Thyroid gland (tissue), 4 donors: ENCODE measurements around the gene BTBD9. TPM values are rescaled to one million over a fixed set of nuclear protein-coding genes. Genes with fewer than 3 reads are reported as not detected.

Source experiments
- DNase-seq, 2 donors: peaks; one replicate each; pipeline ENCODE4 v3.0.0-alpha.2; 2019
- H3K27ac ChIP-seq, 3 donors: fragments of 200-600 bp; sonication (generic); 1 replicate in 2 of 3; 2 replicates in 1 of 3; pipeline ENCODE4 v1.5.1; 2016 to 2019; ENCODE audit warnings: mild to moderate bottlenecking in 1 of 3, moderate library complexity in 1 of 3
- H3K27me3 ChIP-seq: fragments of 200-600 bp; sonication (generic); one replicate; pipeline ENCODE4 v1.5.1; 2019
- H3K36me3 ChIP-seq, 2 donors: fragments of 200-600 bp; sonication (generic); one replicate each; pipeline ENCODE4 v1.5.1; 2016 to 2019
- H3K4me1 ChIP-seq, 2 donors: fragments of 200-600 bp; sonication (generic); one replicate each; pipeline ENCODE4 v1.5.1; 2017 to 2019
- H3K4me3 ChIP-seq, 3 donors: fragments of 200-600 bp; sonication (generic); replicated peaks in 1 of 3; 1 replicate in 2 of 3; 2 replicates in 1 of 3; pipeline ENCODE4 v1.5.1; 2016; ENCODE audit warnings: mild to moderate bottlenecking in 1 of 3
- H3K9me3 ChIP-seq: fragments of 200-600 bp; sonication (generic); one replicate; pipeline ENCODE4 v1.5.1; 2017
- POLR2A ChIP-seq, 2 donors: fragments of 450-650 bp; IDR thresholded peaks; one replicate each; pipeline ENCODE4 v1.6.1; 2017; ENCODE audit warnings: antibody characterized with exemption in 2 of 2, mild to moderate bottlenecking in 2 of 2, moderate library complexity in 1 of 2
- WGBS, 2 donors: methylation state at CpG; one replicate each; pipeline ENCODE4 v1.1.5; 2017; 5-methylcytosine and 5-hydroxymethylcytosine counted together
- intact Hi-C: fragments of 100-400 bp; cut with DNase I; formaldehyde crosslinking; loops from one replicate; pipeline ENCODE4 v1.15.1; 2023
- total RNA-seq, 4 donors: library from RNA; depleted of rRNA; stranded (reverse); fragments of >200 nt; gene quantifications; one replicate each; pipeline ENCODE4 v1.2.3, GENCODE V29; 2016
- TF ChIP-seq, protein P1 (sequence below), 6 experiments: fragments of 200-600 bp in 3 of 6; fragments of 450-650 bp in 3 of 6; sonication (generic) in 3 of 6; IDR thresholded peaks; one replicate each; pipeline ENCODE4 v1.5.1; 2016 to 2019; ENCODE audit warnings: antibody characterized with exemption in 6 of 6, mild to moderate bottlenecking in 2 of 6, inconsistent platforms in 1 of 6, moderate library complexity in 1 of 6

Gene BTBD9
- total RNA-seq, 4 donors from 2014 or later: 17.3 to 32.0 (median 27.4) TPM

DNA sequence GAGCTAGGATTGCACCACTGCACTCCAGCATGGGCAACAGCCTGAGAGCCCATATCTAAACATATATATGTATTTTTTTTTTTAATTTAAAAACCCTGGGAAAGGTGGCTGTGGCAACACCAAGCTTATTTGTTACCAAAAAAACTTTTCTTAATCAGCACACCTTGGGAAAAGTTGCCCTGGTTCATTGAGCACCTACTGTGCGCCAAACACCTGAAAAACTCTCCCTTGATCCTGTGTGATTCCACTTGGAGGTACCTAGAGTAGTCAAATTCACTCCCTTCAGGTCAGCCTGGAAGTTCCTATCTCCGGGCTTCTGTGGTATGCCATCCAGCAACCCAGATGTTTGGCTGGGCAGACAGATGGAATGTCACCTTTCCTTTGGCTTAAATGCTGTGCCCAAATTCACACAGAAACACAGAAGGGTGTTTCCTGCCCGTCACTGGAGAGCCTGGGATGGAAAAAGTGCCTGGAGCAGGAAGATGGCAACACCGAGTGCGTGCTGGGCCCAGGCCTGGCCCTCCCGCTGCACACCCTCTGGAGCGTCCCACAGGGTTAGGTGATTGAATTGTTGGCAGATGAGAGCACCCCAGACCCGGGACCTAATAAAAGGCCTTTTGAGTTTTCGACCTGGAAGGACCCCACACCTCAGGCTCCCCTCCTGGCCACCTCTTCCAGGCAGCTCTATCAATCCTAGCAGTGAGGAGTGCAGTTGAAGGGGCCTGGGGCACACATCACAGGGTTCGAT lies 482.7 kb downstream of the BTBD9 start:
- Histone ChIP-seq H3K4me3 (no peak overlapping the region), H3K27me3 (no peaks in the 10 kb centered on the region), H3K4me1 (no peaks in the 10 kb centered on the region), H3K27ac (no peak overlapping the region), H3K9me3 (no peaks in the 10 kb centered on the region), H3K36me3 (peaks cover 0 to 4% of the 10 kb centered on the region in 2 donors)
- 95 to 99% methylated on average over 9 to 10 of the region's 10 CpGs for WGBS, 2 donors
- no peak for DNase-seq
- intact Hi-C loops: no loop called here
- TF ChIP-seq POLR2A (IDR thresholded peaks at IDR 0.05): no peak
- TF ChIP-seq, protein P1, sequence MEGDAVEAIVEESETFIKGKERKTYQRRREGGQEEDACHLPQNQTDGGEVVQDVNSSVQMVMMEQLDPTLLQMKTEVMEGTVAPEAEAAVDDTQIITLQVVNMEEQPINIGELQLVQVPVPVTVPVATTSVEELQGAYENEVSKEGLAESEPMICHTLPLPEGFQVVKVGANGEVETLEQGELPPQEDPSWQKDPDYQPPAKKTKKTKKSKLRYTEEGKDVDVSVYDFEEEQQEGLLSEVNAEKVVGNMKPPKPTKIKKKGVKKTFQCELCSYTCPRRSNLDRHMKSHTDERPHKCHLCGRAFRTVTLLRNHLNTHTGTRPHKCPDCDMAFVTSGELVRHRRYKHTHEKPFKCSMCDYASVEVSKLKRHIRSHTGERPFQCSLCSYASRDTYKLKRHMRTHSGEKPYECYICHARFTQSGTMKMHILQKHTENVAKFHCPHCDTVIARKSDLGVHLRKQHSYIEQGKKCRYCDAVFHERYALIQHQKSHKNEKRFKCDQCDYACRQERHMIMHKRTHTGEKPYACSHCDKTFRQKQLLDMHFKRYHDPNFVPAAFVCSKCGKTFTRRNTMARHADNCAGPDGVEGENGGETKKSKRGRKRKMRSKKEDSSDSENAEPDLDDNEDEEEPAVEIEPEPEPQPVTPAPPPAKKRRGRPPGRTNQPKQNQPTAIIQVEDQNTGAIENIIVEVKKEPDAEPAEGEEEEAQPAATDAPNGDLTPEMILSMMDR (IDR thresholded peaks at IDR 0.05): no peak

DNA sequence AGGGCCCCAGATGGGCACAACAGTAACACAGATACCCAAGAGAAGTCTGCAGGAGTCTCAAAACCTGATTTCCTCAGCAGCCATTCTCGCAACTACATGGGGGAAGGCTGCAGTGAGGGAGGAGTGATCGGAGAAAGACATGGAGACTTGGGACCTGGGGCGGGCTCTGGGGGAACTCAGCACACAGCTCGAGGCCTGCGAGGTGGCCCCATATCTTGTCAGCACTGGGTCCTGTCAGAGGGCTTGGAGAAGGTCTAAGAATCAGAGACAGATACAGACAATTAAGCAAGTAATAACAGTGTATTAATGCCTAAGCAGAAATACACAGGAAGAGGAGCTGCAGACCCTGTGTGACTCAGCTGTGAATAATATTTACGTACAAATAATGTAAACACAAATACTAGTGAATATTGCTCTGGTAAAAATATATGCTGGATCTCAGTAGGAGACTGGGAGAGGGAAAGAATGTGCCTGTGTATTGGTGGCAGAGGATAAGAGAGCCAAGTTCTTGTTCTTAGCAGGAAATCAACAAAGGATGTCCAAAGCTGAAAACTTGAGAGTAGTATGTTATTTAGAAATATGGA lies 484.0 kb downstream of the BTBD9 start:
- TF ChIP-seq POLR2A (IDR thresholded peaks at IDR 0.05): no peak
- TF ChIP-seq, protein P1 (IDR thresholded peaks at IDR 0.05): no peak
- intact Hi-C loops: no loop called here
- Histone ChIP-seq H3K36me3 (peaks cover 0 to 4% of the 10 kb centered on the region in 2 donors), H3K4me3 (no peak overlapping the region), H3K9me3 (no peaks in the 10 kb centered on the region), H3K4me1 (no peaks in the 10 kb centered on the region), H3K27me3 (no peaks in the 10 kb centered on the region), H3K27ac (no peak overlapping the region)
- WGBS, 2 donors: 89 to 93% methylated on average over 6 of the region's 6 CpGs
- DNase-seq: no peak

DNA sequence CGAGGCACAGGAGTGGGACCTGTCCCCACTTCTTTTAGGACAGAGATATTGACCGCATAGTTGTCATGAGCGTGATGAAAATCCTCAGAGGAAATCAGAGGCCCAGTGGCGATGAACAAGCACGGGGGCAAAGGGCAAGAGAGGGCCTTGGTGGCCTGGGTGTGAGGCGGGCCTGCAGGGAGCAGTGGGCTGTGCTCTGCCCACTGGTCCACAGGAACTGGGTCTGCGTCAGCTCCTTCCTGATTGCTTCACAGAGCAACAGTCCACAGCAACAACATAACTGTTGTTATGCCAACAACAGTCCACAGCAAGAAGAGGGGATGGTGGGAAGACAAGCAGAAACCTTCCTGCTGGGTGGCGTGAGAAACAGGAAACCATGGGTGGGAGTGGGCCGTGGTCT lies 484.6 kb downstream of the BTBD9 start:
- Histone ChIP-seq H3K4me1 (no peaks in the 10 kb centered on the region), H3K4me3 (no peak overlapping the region), H3K9me3 (no peaks in the 10 kb centered on the region), H3K27me3 (no peaks in the 10 kb centered on the region), H3K36me3 (peaks cover 0 to 4% of the 10 kb centered on the region in 2 donors), H3K27ac (no peak overlapping the region)
- no peak for DNase-seq
- WGBS, 2 donors: 82 to 87% methylated on average over 9 of the region's 9 CpGs
- TF ChIP-seq POLR2A (IDR thresholded peaks at IDR 0.05): no peak
- TF ChIP-seq, protein P1 (IDR thresholded peaks at IDR 0.05): no peak
- intact Hi-C loops: no loop called here

GRCh38 chr6:38154731-38155130 lies 485.0 kb downstream of the BTBD9 start:
- H3K27ac ChIP-seq: no peak overlapping the region

More at GRCh38 chr6:38154731-38155130, 485.0 kb downstream of the BTBD9 start:
- Histone ChIP-seq H3K4me3 (no peak overlapping the region), H3K27me3 (no peaks in the 10 kb centered on the region), H3K4me1 (no peaks in the 10 kb centered on the region), H3K9me3 (no peaks in the 10 kb centered on the region), H3K36me3 (peaks cover 0 to 4% of the 10 kb centered on the region in 2 donors)
- 78% methylated on average over 8 of the region's 8 CpGs for WGBS, 2 donors
- intact Hi-C loops: no loop called here
- TF ChIP-seq, protein P1 (IDR thresholded peaks at IDR 0.05): no peak
- no peak for TF ChIP-seq POLR2A (IDR thresholded peaks at IDR 0.05)
- no peak for DNase-seq
